H1 (cell line): ENCODE data around the gene NT5DC1.

ENCODE experiments used
- CEBPB ChIP-seq: IDR thresholded peaks from 2 replicates; pipeline ENCODE4 v1.6.1; 2012; ENCODE audit warnings: low read depth, low read length
- EP300 ChIP-seq, 2 experiments: IDR thresholded peaks; 1 replicate in 1 of 2; 2 replicates in 1 of 2; pipeline ENCODE4 v1.6.1; 2011 to 2012; ENCODE audit warnings: low read depth in 2 of 2, low read length in 2 of 2, mild to moderate bottlenecking in 2 of 2, borderline replicate concordance in 1 of 2, inconsistent platforms in 1 of 2, moderate library complexity in 1 of 2
- EZH2 ChIP-seq: fragments of 200-600 bp; sonication (generic); IDR thresholded peaks from 2 replicates; pipeline ENCODE4 v1.7.1; 2012; ENCODE audit warnings: low read depth, mild to moderate bottlenecking, moderate library complexity, low read length, inconsistent platforms; ENCODE audit not compliant: severe bottlenecking
- HDAC6 ChIP-seq: IDR thresholded peaks from one replicate; pipeline ENCODE4 v1.7.1; 2012; ENCODE audit warnings: low read depth, mild to moderate bottlenecking, inconsistent platforms, low read length, moderate library complexity
- JUN ChIP-seq: IDR thresholded peaks from 2 replicates; pipeline ENCODE4 v1.6.1; 2011; ENCODE audit warnings: low read depth, mild to moderate bottlenecking, improper control_type of control experiment, low read length
- PHF8 ChIP-seq: fragments of 200-600 bp; sonication (generic); conservative IDR thresholded peaks from 2 replicates; pipeline ENCODE4 v1.7.1; 2012; ENCODE audit warnings: low read depth, mild to moderate bottlenecking, inconsistent platforms, low read length, moderate library complexity
- POLR2A ChIP-seq, 2 experiments: IDR thresholded peaks; 1 replicate in 1 of 2; 2 replicates in 1 of 2; pipeline ENCODE4 v1.6.1; 2011; ENCODE audit warnings: low read depth in 2 of 2, low read length in 2 of 2, mild to moderate bottlenecking in 2 of 2; ENCODE audit errors: control extremely low read depth in 1 of 2
- SIX5 ChIP-seq: IDR thresholded peaks from 2 replicates; pipeline ENCODE4 v1.6.1; 2011; ENCODE audit warnings: mild to moderate bottlenecking, low read depth, low read length
- SP1 ChIP-seq: IDR thresholded peaks from 2 replicates; pipeline ENCODE4 v1.6.1; 2011; ENCODE audit warnings: low read depth, low read length
- TCF12 ChIP-seq: IDR thresholded peaks from 2 replicates; pipeline ENCODE4 v1.6.1; 2011; ENCODE audit warnings: low read depth, mild to moderate bottlenecking, low read length
- TF ChIP-seq, protein P1 (sequence below), 3 experiments: IDR thresholded peaks; 1 replicate in 2 of 3; 2 replicates in 1 of 3; pipeline versions ENCODE4 v1.5.1 to v1.6.1; 2011; ENCODE audit warnings: low read length in 3 of 3, mild to moderate bottlenecking in 3 of 3, inconsistent platforms in 2 of 3, low read depth in 1 of 3, moderate library complexity in 1 of 3; ENCODE audit not compliant: insufficient read depth in 1 of 3; ENCODE audit errors: control extremely low read depth in 1 of 3
- TF ChIP-seq, protein P2 (sequence below): IDR thresholded peaks from 2 replicates; pipeline ENCODE4 v1.6.1; 2012; ENCODE audit warnings: low read length, inconsistent platforms
- TF ChIP-seq, protein P3 (sequence below): IDR thresholded peaks from 2 replicates; pipeline ENCODE4 v1.6.1; 2011; ENCODE audit warnings: low read length, improper control_type of control experiment

DNA sequence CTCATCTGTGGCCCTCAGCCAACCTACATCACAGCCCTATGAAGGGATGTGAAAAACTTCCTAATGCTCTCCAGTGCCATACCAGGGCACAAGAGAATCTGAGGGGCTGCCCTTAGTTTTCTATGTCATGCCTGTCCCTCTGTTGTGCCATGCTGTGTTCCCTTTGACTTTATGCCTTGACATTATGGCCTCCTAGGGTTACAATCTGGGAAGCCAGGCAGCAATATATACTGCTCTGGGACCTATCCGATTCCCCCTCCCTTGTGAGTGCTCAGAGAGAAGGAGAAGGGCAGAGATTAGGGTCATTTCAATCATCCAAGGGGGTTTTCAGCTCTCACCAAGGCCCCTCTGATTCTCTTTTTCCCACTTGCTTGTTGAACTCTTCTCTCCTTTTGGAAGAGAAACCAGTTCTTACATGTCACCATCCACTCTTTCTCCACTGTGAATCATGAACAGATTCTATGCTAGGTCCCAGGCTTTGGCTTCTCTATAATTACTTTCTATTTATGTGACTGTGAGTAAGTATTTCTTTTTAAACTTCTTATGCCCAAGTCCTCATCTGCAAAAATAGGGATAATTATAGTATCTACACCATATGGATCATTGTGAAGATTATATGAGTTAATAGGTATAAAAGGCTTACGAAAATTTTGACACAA is 25.8 kb upstream of the NT5DC1 start:
- TF ChIP-seq, protein P1, sequence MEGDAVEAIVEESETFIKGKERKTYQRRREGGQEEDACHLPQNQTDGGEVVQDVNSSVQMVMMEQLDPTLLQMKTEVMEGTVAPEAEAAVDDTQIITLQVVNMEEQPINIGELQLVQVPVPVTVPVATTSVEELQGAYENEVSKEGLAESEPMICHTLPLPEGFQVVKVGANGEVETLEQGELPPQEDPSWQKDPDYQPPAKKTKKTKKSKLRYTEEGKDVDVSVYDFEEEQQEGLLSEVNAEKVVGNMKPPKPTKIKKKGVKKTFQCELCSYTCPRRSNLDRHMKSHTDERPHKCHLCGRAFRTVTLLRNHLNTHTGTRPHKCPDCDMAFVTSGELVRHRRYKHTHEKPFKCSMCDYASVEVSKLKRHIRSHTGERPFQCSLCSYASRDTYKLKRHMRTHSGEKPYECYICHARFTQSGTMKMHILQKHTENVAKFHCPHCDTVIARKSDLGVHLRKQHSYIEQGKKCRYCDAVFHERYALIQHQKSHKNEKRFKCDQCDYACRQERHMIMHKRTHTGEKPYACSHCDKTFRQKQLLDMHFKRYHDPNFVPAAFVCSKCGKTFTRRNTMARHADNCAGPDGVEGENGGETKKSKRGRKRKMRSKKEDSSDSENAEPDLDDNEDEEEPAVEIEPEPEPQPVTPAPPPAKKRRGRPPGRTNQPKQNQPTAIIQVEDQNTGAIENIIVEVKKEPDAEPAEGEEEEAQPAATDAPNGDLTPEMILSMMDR (IDR thresholded peaks at IDR 0.05; ENCODE audit: control extremely low read depth in 1 of 3, insufficient read depth in 1 of 3, low read depth in 1 of 3, low read length in 3 of 3), result no peak
- TF ChIP-seq, protein P2, sequence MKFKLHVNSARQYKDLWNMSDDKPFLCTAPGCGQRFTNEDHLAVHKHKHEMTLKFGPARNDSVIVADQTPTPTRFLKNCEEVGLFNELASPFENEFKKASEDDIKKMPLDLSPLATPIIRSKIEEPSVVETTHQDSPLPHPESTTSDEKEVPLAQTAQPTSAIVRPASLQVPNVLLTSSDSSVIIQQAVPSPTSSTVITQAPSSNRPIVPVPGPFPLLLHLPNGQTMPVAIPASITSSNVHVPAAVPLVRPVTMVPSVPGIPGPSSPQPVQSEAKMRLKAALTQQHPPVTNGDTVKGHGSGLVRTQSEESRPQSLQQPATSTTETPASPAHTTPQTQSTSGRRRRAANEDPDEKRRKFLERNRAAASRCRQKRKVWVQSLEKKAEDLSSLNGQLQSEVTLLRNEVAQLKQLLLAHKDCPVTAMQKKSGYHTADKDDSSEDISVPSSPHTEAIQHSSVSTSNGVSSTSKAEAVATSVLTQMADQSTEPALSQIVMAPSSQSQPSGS, result no peak
- TF ChIP-seq HDAC6 (no peak), EP300 (IDR thresholded peaks at IDR 0.05; ENCODE audit: borderline replicate concordance in 1 of 2, low read depth in 2 of 2, low read length in 2 of 2) (no peak), TCF12 (no peak), CEBPB (no peak), JUN (no peak), SP1 (no peak), POLR2A (IDR thresholded peaks at IDR 0.05; ENCODE audit: control extremely low read depth in 1 of 2, low read depth in 2 of 2, low read length in 2 of 2) (no peak), EZH2 (no peak), PHF8 (no peak), SIX5 (no peak)
- TF ChIP-seq, protein P3, sequence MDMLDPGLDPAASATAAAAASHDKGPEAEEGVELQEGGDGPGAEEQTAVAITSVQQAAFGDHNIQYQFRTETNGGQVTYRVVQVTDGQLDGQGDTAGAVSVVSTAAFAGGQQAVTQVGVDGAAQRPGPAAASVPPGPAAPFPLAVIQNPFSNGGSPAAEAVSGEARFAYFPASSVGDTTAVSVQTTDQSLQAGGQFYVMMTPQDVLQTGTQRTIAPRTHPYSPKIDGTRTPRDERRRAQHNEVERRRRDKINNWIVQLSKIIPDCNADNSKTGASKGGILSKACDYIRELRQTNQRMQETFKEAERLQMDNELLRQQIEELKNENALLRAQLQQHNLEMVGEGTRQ, result no peak
